HG02678 (cell line): ENCODE data around the gene GREM1.

Source experiments
- ATAC-seq: cut with Tn5 transposase; IDR thresholded peaks from one replicate; pipeline ENCODE4 v1.9.1; 2021; ENCODE audit warnings: mild to moderate bottlenecking, moderate library complexity; ENCODE audit not compliant: unreplicated experiment

The GREM1 gene

GRCh38 chr15:32729700-32730395 is 12.0 kb downstream of the GREM1 start:
- ATAC-seq, result no peak

- no peak for ATAC-seq
Observed at GRCh38 chr15:32730677-32731654, 13.2 kb downstream of the GREM1 start.

GRCh38 chr15:32732574-32733157 is 14.9 kb downstream of the GREM1 start:
- ATAC-seq, result no peak

- ATAC-seq, result no peak
Observed at GRCh38 chr15:32733281-32733680, 15.5 kb downstream of the GREM1 start.

GRCh38 chr15:32735989-32736700 is 18.3 kb downstream of the GREM1 start:
- no peak for ATAC-seq

- no peak for ATAC-seq
Observed at GRCh38 chr15:32736701-32737061, 18.9 kb downstream of the GREM1 start.

GRCh38 chr15:32737304-32737703 is 19.5 kb downstream of the GREM1 start:
- no peak for ATAC-seq

GRCh38 chr15:32738666-32739065 is 20.9 kb downstream of the GREM1 start:
- ATAC-seq, result no peak

- ATAC-seq, result no peak
Observed at GRCh38 chr15:32739522-32740063, 21.8 kb downstream of the GREM1 start.

GRCh38 chr15:32743411-32744140 is 25.8 kb downstream of the GREM1 start:
- no peak for ATAC-seq

- ATAC-seq, result no peak
Observed at GRCh38 chr15:32746116-32746857, 28.5 kb downstream of the GREM1 start.

GRCh38 chr15:32747921-32748342 is 30.1 kb downstream of the GREM1 start:
- ATAC-seq, result no peak

GRCh38 chr15:32750979-32751378 is 33.2 kb downstream of the GREM1 start:
- ATAC-seq, result no peak

GRCh38 chr15:32757426-32757825 is 39.6 kb downstream of the GREM1 start:
- ATAC-seq, result no peak

GRCh38 chr15:32763295-32763694 is 45.5 kb downstream of the GREM1 start:
- no peak for ATAC-seq

GRCh38 chr15:32765236-32765635 is 47.4 kb downstream of the GREM1 start:
- ATAC-seq, result no peak

GRCh38 chr15:32766101-32766500 is 48.3 kb downstream of the GREM1 start:
- no peak for ATAC-seq

GRCh38 chr15:32767236-32767635 is 49.4 kb downstream of the GREM1 start:
- ATAC-seq, result no peak

GRCh38 chr15:32774022-32774421 is 56.2 kb downstream of the GREM1 start:
- no peak for ATAC-seq
